ENCODE measurements around the gene KLHL9.

KLHL9 gene

DNA sequence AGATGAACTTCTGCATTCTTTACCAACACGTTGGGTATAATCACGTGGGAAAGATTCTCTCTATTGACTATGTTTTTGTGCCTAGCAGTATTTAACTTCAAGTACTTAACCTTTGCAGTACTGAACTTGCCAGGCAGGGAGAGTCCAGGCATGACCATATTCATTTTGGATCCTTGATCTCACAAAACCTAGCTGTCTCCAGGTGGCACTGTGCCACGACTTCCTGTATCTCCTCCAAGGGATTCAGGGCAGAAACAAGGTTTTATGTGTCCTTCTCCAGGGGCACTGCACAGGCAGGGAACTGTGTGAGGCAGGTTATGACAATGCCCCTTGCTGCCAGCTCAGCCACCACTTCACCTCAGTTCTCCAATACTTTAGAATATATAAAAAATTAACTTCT, 18.3 kb downstream of the KLHL9 start:
- no peak for DNase-seq

DNA sequence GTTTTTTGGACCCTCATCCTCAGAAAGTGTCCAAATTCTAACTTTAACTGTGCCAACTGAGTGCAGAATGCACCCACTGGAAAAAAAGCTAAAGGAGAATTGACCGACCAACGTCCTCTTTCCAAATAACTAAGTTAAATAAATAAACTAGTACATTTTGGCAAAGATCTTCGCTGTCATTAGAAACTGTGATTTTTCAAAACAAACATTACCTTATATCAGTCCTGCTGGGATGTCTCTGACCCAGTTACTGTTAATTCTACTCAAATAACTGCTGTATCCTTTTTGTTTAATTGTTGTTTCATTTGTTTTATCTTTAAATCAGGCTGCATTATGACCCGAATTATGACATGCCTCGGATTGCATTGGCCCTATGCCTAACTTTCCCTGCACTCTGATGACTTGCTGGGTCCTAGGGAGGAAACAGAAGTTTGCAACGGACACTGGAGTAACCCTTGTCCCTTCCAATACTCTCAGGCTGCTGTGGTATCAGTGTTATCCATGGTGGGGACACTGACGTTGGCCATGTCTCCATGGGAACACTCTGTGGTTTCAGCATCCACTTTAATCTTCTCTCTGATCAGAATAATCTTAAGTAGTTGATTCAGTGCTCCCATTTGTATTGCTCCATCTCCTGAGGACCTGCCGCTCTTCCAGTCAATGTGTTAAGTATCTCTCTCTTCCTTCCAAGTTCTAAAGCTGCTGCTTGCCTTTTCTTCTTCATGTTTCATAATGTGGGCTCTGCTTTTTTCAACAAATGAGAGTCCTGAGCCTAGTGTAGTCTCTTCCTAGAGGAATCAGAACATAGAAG, 19.0 kb downstream of the KLHL9 start:
- no peak for DNase-seq

DNA sequence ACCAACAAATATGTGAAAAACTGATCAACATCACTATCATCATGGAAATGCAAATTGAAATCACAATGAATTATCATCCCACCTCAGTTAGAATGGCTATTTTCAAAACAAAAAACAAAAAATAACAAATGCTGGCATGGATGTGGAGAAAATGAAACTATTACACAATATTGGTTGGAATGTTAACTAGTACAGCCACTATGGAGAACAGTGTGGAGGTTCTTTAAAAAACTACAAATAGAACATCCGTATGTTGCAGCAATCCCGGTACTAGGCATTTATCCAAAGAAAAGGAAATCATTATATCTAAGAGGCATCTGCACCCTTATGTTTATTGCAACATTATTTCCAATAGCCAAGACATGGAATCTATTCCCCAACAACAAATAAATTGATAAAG, 21.1 kb downstream of the KLHL9 start:
- no peak for DNase-seq

DNA sequence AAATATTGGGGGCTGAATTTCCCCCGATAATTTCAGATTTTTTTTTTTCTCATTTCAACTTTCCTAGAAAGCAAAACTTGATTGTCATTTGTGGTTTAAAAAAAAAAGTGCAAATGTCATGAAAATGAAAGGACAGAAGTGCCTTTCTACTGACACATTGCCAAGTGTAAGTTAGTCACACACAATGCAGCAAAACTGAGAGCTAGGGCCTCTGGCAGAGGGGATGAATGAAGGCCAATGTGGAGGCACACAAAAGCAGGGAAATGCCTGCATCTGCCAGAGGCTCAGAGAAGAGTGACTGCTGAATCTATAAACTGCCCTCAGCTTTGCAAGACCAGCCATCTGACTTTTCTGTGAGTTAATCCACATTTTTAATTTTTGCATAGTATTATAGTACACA, 23.3 kb downstream of the KLHL9 start:
- DNase-seq, result no peak

DNA sequence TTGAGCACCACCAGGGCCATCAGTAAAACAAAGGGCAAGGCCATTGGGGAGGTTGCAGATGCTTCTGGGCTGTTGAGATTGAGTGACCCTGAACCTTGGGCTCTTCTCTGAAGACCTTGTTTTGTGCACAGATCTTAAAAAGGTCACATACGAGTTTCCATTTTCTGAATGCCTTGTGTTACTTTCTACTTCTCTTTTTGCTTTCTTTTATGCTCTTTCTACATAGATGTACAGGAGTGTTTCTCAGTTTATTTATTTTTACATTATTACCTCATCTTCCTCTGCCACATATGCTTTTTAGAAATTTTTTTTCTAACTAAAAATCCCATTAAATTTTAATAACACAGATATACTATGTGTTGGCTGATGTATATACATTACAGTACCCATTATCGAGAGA, 30.0 kb downstream of the KLHL9 start, which contains the start of gene IFNA5:
Gene IFNA5 (minus strand): TSS at position 101 of the 400 bp plus-strand sequence. CDS start 57 bp downstream, at position 44.
- DNase-seq, result no peak

DNA sequence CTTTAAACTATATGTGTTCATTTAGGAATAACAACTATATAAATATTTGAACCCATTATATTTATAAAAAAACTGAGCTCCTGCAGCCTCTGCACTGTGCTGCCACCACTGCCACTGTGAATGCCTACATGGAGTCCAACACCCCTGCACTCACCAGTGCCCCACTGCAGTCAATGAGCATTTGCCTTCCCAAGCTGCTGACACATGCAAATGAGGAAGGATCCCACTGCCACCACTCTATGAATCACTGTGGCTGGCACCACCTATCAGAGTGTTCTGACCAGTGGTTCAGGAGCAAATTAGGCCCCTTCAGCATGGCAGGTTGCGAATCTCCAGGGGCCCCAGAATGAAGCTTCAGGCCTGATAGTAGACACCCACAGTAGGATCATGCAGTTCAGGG, 39.2 kb downstream of the KLHL9 start:
- peak; percentile 45 for DNase-seq

DNA sequence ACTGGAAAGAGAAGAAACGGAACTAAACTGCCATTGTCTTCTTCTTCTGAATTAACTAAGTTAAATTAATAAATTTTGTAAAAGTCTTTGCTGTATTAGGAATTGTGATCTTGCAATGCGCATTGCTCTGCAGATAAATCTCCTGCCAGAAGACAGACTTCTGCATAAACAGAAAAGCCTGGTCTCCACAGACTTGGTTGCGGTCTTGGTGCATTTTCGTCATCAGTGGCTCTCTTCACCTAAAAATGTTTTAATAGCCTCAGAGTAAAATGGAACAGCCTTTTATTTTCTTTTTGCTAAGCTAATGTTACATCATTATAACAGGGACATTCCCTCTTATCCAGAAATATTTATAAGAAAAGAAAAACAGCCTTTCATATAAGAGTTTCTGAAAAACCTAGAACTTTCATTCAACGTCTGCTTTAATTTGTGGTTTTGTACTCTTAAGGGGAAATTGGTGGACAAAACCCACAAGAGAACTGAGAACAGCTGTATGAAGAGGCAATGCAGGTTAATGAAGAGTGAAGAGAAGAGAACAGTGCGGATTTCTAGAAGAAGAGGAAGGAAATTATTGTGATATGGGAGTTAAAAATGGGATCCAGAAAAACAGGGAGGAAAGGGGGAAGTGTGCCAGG, 40.2 kb downstream of the KLHL9 start:
- DNase-seq, result no peak

DNA sequence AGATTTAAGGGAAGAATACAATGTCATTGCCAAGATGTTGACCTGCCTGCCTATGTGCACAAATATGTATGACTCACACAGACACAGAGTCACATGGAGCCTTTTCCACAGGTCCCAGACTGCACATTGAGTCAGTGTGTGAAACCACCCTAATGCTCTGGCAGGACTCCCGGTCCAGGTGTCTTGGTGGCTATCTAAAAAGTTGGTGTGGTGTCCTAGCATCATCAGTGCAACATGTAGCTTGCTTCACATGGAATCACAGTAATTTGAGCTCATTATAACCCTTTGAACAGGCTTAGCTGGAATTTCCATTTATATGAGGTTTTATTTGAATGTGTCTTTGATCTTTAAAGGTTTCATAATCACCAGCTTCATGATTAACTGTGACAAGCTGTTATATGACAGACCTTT, 40.8 kb downstream of the KLHL9 start:
- no peak for DNase-seq

DNA sequence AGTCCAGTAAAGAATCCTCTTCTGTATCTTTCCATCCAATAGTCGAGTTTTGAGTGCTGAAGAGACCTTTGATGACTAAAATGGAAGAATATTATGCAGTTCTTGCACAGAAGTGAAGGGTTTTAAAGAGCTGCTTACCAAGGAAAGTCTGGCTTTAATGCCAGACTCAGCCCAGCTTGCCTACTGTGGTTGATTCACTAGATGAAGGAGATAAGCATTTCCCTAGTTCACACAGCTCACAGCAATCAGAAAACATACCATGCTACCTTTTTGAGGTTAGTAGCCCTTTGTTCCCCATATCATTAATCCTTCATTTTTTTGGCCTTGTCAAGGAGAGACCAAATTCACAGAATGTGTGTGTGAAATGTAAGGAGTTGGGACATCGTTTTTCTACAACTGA, 45.4 kb downstream of the KLHL9 start:
- DNase-seq, result no peak

DNA sequence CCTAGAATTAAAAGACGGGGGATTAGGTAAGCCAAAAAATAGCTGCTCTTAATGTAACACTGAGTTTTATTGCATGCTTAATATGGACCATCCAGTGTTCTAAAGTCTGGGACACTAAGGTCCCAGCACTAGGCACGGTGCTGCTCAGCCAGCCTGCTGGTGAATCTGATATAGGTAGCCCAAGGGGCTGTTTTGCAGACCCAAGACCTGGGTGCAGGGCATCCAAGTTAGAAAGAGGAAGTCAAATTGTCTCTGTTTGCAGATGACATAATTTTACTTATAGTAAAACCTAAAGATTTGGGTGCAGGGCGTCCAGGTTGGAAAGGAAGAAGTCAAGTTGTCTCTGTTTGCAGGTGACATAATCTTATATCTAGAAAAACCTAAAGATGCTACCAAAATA, 47.9 kb downstream of the KLHL9 start:
- DNase-seq, result no peak

DNA sequence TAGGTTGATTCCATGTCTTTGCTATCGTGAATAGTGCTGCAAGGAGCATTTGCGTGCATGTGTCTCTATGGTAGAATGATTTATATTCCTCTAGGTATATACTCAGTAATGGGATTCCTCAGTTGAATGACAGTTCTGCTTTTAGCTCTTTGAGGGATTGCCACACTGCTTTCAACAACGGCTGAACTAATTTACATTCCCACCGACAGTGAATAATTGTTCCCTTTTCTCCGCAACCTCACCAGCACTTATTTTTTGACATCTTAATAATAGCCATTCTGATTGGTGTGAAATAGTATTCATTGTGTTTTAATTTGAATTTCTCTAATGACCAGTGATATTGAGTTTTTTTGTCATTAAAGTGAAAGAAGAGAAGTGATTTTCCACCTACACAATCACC, 48.5 kb downstream of the KLHL9 start:
- peak; percentile 69 for DNase-seq

DNA sequence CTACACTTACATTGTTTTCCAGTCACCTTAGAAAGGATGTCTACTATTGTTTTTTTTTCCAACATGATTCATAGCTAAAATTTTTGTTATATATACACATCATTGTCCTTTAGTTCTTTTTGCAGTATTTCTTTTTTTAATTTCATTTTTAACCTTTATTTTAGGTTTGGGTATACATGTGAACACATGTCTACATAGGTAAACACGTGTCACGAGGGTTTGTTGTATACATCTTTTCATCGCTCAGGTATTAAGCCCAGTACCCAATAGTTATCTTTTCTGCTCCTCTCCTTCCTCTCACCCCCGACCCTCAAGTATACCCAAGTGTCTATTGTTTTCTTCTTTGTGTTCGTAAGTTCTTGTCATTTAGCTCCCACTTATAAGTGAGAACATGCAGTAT, 49.1 kb downstream of the KLHL9 start:
- no peak for DNase-seq

DNA sequence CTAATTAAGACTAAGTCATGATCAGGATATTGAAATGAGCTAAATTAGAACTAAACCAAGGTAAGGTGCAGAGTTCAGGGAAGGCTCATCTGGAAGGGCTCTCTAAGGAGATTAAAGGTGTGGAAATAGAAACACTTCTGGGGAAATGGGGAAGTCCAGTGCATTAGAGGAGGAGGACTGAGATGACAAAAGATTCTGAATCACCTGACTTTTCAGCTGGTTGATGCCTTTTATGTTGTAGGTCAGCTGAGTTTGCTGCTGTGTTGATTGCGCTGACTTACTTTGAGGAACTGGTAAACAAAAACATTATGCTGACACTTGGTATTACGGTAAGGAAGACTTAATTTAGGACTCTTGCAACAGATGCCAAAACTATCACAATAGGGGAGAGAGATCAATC, 53.9 kb downstream of the KLHL9 start:
- DNase-seq, result peak; percentile 53

All from suppressor macrophage treated with lipopolysaccharide for 4 hours (primary cell).